Keratinocyte (primary cell): ENCODE results near the gene FRMD1. TPM values are rescaled to one million over a fixed set of nuclear protein-coding genes. Genes with fewer than 3 reads are reported as not detected.

Source experiments
- DNase-seq: peaks from one replicate; pipeline ENCODE4 v3.0.0-alpha.2; 2011; ENCODE audit warnings: low read depth, missing footprints, low spot score
- FAIRE-seq: peaks from 2 replicates; lab custom pipeline; 2011; peaks lifted over from hg19 to GRCh38; lab: Jason Lieb, UNC
- H2AFZ ChIP-seq: 2 replicates; pipeline ENCODE4 v1.6.0; 2012; ENCODE audit warnings: low read length, control low read depth, inconsistent platforms; ENCODE audit not compliant: control insufficient read depth
- H3K27ac ChIP-seq: 2 replicates; pipeline ENCODE4 v1.5.1; 2011; ENCODE audit warnings: low read length; ENCODE audit not compliant: control insufficient read depth, insufficient read depth
- H3K27me3 ChIP-seq: 3 replicates; pipeline ENCODE4 v1.6.0; 2011; ENCODE audit warnings: low read length; ENCODE audit not compliant: control insufficient read depth, insufficient read depth; ENCODE audit errors: extremely low read depth
- H3K36me3 ChIP-seq, 2 experiments: 2 replicates in 1 of 2; 3 replicates in 1 of 2; pipeline ENCODE4 v1.5.1; 2011; ENCODE audit warnings: low read length in 2 of 2, mild to moderate bottlenecking in 1 of 2; ENCODE audit not compliant: control insufficient read depth in 2 of 2, insufficient read depth in 2 of 2; ENCODE audit errors: extremely low read depth in 1 of 2
- H3K4me1 ChIP-seq: 3 replicates; pipeline ENCODE4 v1.5.1; 2011; ENCODE audit warnings: low read length; ENCODE audit not compliant: control insufficient read depth, insufficient read depth; ENCODE audit errors: extremely low read depth
- H3K4me2 ChIP-seq: 3 replicates; pipeline ENCODE4 v1.6.0; 2011; ENCODE audit warnings: low read depth, low read length; ENCODE audit not compliant: control insufficient read depth, insufficient read depth; ENCODE audit errors: extremely low read depth
- H3K4me3 ChIP-seq, 3 experiments: fragments of 200-600 bp in 1 of 3; sonication (generic) in 1 of 3; 2 replicates in 2 of 3; 3 replicates in 1 of 3; pipeline ENCODE4 v1.5.1; 2011 to 2016; ENCODE audit warnings: low read length in 3 of 3, mild to moderate bottlenecking in 3 of 3, control low read depth in 2 of 3, inconsistent platforms in 1 of 3, low read depth in 1 of 3, mixed read lengths in 1 of 3, mixed run types in 1 of 3, moderate library complexity in 1 of 3; ENCODE audit not compliant: control insufficient read depth in 2 of 3, insufficient read depth in 2 of 3; ENCODE audit errors: extremely low read depth in 1 of 3
- H3K79me2 ChIP-seq: 2 replicates; pipeline ENCODE4 v1.6.0; 2012; ENCODE audit warnings: low read length; ENCODE audit not compliant: control insufficient read depth, insufficient read depth
- H3K9ac ChIP-seq: 3 replicates; pipeline ENCODE4 v1.6.0; 2011; ENCODE audit warnings: low read length; ENCODE audit not compliant: control insufficient read depth, insufficient read depth; ENCODE audit errors: extremely low read depth
- H3K9me1 ChIP-seq: 3 replicates; pipeline ENCODE4 v1.6.0; 2011; ENCODE audit warnings: low read length; ENCODE audit not compliant: control insufficient read depth, insufficient read depth; ENCODE audit errors: extremely low read depth
- H3K9me3 ChIP-seq: 2 replicates; pipeline ENCODE4 v1.5.1; 2012; ENCODE audit warnings: low read depth, low read length; ENCODE audit not compliant: control insufficient read depth
- H4K20me1 ChIP-seq: 3 replicates; pipeline ENCODE4 v1.6.0; 2011; ENCODE audit warnings: low read length; ENCODE audit not compliant: control insufficient read depth, insufficient read depth; ENCODE audit errors: extremely low read depth
- CTCF ChIP-seq, 3 experiments: IDR thresholded peaks in 1 of 3; conservative IDR thresholded peaks in 1 of 3; optimal IDR thresholded peaks in 1 of 3; 2 replicates in 2 of 3; 3 replicates in 1 of 3; pipeline versions ENCODE3 to v1.5.1; 2011; ENCODE audit warnings: low read length in 3 of 3, mild to moderate bottlenecking in 3 of 3, moderate library complexity in 2 of 3, control low read depth in 1 of 3, inconsistent platforms in 1 of 3; ENCODE audit not compliant: insufficient read depth in 2 of 3; ENCODE audit errors: extremely low read depth in 1 of 3
- EZH2 ChIP-seq: IDR thresholded peaks from one replicate; pipeline ENCODE4 v1.6.1; 2012; ENCODE audit warnings: inconsistent platforms, mild to moderate bottlenecking, low read length, moderate library complexity
- dilution Hi-C: fragments of 300-500 bp; cut with MboI; formaldehyde crosslinking; loops from one replicate; pipeline ENCODE4 v1.7.0; 2020; ENCODE audit warnings: low sequenced_read_pairs; ENCODE audit not compliant: extremely low pct_ligation_motif_present
- polyA plus RNA-seq, 5 experiments: library from polyadenylated mRNA; depleted of rRNA in 3 of 5; stranded (reverse) in 3 of 5; stranded (forward) in 1 of 5; unstranded in 1 of 5; fragments of >200 nt; gene quantifications; 1 replicate in 1 of 5; 2 replicates in 3 of 5; 3 replicates in 1 of 5; pipeline versions ENCODE4 v1.2.1 to v1.2.3, GENCODE V29; 2011 to 2012; ENCODE audit warnings: missing spikeins in 2 of 5, low read depth in 1 of 5, low replicate concordance in 1 of 5

FRMD1 gene
- polyA plus RNA-seq, 1 donor (not counting 4 experiments of a cell fraction or from before 2014, with no cell fraction given): not detected

GRCh38 chr6:168012431-168013249 lies 66.4 kb downstream of the FRMD1 start:
- H2AFZ ChIP-seq: no peak overlapping the region
- no peak for DNase-seq
- peaks cover 40% of the 10 kb centered on the region for H3K27me3 ChIP-seq
- H3K27ac ChIP-seq: no peak overlapping the region
- TF ChIP-seq EZH2 (no peak), CTCF (optimal IDR thresholded peaks at IDR 0.05 in 1 of 3, IDR thresholded peaks at IDR 0.05 in 1 of 3, conservative IDR thresholded peaks at IDR 0.05 in 1 of 3; ENCODE audit: extremely low read depth in 1 of 3, insufficient read depth in 2 of 3, low read length in 3 of 3) (no peak)
- no peaks in the 10 kb centered on the region for H3K36me3 ChIP-seq
- no peak overlapping the region for H3K4me3 ChIP-seq
- FAIRE-seq: no peak
- no peaks in the 10 kb centered on the region for H3K79me2 ChIP-seq
- H3K9me3 ChIP-seq: peaks cover 22% of the 10 kb centered on the region
- no peaks in the 10 kb centered on the region for H3K9me1 ChIP-seq
- no peak overlapping the region for H3K4me2 ChIP-seq
- H4K20me1 ChIP-seq: no peaks in the 10 kb centered on the region
- no peak overlapping the region for H3K9ac ChIP-seq
- peaks cover 12% of the 10 kb centered on the region for H3K4me1 ChIP-seq
- dilution Hi-C loops: no loop called here

- no peaks in the 10 kb centered on the region for H4K20me1 ChIP-seq
- H3K4me2 ChIP-seq: no peak overlapping the region
- FAIRE-seq (no peak), DNase-seq (no peak)
- H3K79me2 ChIP-seq: no peaks in the 10 kb centered on the region
- no peak overlapping the region for H3K27ac ChIP-seq
- H3K9me1 ChIP-seq: no peaks in the 10 kb centered on the region
- peaks cover 8% of the 10 kb centered on the region for H3K4me1 ChIP-seq
- peaks cover 22% of the 10 kb centered on the region for H3K9me3 ChIP-seq
- no peaks in the 10 kb centered on the region for H3K36me3 ChIP-seq
- H2AFZ ChIP-seq: no peak overlapping the region
- peaks cover 29% of the 10 kb centered on the region for H3K27me3 ChIP-seq
- H3K4me3 ChIP-seq: no peak overlapping the region
- no peak overlapping the region for H3K9ac ChIP-seq
- TF ChIP-seq EZH2 (no peak), CTCF (optimal IDR thresholded peaks at IDR 0.05 in 1 of 3, IDR thresholded peaks at IDR 0.05 in 1 of 3, conservative IDR thresholded peaks at IDR 0.05 in 1 of 3; ENCODE audit: extremely low read depth in 1 of 3, insufficient read depth in 2 of 3, low read length in 3 of 3) (no peak)
- dilution Hi-C loops: no loop called here
Observed at GRCh38 chr6:168011291-168011690, 67.7 kb downstream of the FRMD1 start.
